NCI-H128 (cell line): Measurements from ENCODE around the gene BCL7B.
A peak's percentile ranks its signal among the peaks of the same experiment; 100 is the strongest.
"Not testable (repeated sequence)": the region's sequence is repeated elsewhere in the genome, so short reads cannot be mapped to it uniquely, and the experiment has no call there.

ENCODE experiments used
- DNase-seq: peaks from one replicate; lab custom pipeline; 2025; ENCODE audit not compliant: unreplicated experiment; lab: John Stamatoyannopoulos, UW

Gene BCL7B

DNA sequence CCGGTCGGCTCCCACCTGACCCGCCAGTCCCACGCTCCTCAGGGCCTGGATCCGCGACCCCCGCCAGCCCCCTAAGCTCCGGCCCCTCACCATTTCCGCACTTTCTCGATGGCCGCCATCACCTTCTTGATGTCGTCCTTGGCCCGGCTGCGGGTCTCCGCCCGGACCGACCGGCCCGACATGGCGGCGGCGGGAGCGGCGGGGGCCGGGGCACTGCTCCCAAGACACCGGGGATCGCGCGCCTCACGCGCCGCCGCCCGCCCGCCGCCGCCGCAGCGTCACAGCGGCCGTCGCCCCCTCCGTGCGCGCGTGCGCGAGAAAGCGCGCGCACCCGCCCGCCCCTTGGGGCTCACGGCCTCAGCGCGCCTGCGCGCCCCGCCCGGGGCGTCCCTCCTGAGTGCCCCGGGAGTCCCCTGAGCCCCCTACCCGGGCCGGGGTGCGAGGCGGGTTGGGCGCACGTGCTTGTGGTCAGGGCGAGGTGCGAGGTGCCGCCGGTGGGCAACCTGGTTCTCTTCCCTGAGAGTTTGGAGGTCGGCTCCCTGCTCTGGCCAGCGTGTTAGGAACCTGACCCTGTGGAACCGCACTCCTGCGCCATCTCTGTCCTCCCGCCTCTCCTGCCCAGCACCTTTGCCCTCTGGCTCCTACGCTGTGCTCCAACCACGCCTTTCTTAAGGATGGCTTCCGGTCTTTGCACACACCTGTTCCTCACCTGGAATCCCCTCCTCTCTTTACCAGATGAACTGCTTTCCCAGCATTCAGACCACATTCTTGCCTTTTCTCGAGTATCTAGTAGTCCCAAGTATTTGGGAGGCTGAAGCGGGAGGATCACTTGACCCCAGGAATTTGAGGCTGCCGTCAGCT, at the start of gene BCL7B:
TSS of gene BCL7B (minus strand) at position 294 of the 861 bp plus-strand sequence. CDS start at position 182, 112 bp downstream.
- no peak for DNase-seq

DNA sequence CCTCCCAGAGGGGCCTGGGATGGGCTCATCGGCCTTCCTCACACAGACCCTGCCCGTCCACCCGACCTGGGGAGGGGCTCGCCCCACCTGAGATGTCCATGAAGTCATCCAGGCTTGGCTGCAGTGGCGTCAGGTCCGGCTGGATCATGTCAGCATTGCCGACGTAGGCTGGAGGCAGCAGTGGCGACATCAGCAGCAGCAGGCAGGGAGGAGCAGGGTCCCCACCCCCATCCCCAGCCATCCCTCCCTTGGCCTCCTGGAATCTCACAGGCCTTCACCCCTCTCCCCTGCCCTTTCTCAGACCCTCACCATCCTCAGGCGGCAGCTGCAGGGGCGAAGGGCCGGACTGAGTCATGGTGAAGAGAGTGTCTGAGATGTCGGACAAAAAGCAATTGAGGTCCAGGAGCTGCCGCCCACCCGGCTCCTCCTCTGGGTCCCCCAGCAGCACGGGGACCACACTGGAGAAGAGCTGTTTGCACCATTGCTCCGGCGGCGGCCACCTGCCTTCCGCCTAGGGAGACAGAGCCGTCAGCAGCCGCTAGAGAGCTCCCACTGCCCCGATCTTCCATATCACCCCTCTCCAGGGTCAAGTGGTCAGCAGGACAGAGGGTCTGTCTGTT, 48.2 kb upstream of the BCL7B start:
- no peak for DNase-seq

DNA sequence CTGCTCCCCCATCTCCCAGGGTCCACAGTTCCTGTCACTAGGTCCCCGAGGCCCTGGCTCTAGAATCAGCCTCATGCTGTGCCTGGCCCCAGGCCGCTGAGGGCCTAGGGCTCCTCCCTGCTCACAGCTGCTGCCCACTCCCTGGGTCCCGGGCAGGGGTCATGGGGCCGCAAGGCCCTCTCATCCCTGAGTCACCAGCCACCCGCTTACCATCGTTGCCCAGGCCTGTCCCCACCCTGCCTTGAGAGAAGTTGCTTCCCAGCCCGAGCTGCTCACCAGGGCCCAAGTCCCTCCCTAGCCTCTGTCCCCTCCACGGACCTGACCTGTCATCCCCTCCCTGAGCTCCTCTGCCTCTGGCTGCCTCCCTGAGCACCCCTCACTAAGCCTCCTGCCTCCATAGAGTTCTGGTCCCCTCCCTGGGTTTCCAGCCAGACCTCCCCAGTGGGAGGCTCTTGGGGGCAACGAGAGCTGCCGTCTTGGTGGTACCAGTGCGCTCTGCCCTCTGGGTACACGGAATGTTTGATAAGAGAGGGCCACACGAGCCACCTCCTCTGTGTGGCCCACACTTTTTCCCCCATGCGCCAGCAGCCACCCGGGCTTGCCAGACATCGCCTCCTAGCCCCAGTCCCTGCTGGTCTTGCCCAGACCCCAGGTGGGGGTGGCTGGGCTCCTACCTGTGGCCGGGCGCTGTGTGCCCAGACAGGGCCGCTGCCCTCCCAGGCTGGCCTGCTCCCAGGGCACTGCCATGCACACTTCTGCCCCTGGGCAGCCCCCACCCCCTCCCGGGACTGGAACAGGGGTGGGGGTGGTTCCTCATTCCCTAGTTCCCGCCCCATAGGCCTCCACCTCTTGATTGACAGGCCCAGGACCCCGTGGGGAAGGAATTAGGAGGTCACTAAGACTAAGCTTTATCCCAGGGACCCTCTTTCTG, 45.5 kb upstream of the BCL7B start:
- DNase-seq = no peak

DNA sequence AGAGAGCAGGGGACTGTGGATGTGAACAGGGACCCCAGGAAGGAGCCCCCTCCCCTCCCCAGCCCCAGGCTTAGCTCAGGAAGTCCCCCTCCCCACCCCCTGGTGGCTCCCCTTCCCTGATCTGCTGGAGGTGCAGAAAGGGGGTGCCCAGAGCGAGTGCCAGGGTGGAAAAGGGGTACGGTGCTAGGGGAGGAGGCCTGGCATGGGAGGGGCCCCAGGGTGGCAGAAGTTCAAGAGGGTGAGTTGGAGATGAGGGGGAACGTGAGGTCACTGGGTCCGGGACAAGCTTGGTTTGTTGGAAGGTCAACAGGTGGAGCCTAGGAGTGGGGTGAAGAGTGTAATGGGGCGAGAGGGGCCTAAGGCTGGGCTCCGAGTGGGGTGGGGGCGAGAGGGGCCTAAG, 42.4 kb upstream of the BCL7B start:
- DNase-seq = no peak

DNA sequence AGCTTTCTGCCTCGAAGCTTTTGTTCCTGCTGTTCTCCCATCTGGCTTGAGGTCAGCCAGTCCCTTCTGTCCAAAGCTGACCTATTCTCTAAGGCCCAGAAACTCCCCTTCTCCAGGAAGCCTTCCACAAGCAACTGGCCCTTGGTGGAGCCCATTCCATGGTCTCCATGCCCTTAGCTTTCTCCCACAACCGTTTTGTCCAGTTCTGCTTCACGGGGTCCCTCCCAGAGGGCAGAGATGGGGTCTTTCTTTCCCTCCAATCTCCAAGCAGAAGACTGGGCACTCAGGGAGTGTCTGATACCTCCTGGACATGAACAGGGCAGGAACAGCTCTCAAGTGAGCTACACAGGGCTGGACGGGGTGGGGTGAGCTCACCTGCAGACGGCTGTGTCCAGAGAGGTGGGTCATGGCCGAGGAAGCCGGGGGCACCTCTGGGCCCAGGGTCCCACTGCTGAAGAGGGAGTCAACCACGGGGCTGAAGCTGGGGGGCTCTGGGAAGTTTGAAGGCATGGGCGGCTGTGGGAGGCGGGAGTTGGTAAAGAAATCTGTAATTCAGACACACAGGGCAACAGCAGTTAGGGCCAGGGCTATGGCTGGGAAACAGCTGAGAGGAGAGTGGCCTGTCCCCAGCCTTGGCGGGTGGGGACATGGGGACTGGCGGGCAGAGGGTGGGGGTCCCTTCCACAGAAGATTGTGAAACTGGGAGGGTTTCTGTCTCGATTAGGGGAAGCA, 41.8 kb upstream of the BCL7B start:
- DNase-seq = no peak

DNA sequence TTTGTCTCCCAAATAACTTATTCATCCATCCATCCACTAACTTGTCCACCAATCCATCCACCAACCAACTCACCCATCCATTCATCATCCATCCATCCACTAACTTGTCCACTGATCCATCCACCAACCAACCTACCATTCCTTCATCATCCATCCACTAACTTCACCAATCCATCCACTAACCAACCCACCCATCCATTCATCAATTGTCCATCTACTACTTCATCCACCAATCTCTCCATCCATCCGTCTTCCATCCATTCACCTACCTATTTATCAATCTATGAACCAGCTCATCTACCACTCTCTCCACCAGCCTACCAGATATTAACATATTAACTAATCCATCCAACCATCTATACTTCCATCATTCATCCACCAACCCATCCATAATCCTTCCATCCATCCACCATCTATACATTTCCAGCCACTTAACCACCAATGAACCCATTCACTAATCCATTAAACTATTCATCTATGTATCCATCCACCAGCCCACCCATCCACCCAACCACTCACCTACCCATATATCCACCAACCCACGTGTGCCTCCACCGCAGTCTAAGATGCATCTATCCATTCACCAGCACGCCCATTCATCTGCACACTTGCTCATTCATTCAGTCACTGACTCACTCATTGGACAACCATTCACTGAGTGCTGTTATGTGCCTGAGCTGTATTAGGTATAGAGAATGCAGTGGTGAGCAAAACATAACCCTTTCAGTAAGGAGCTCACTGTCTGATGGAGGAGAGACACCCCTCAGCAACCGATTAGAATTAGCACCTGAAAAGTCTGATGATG, 40.7 kb upstream of the BCL7B start:
- DNase-seq = no peak

DNA sequence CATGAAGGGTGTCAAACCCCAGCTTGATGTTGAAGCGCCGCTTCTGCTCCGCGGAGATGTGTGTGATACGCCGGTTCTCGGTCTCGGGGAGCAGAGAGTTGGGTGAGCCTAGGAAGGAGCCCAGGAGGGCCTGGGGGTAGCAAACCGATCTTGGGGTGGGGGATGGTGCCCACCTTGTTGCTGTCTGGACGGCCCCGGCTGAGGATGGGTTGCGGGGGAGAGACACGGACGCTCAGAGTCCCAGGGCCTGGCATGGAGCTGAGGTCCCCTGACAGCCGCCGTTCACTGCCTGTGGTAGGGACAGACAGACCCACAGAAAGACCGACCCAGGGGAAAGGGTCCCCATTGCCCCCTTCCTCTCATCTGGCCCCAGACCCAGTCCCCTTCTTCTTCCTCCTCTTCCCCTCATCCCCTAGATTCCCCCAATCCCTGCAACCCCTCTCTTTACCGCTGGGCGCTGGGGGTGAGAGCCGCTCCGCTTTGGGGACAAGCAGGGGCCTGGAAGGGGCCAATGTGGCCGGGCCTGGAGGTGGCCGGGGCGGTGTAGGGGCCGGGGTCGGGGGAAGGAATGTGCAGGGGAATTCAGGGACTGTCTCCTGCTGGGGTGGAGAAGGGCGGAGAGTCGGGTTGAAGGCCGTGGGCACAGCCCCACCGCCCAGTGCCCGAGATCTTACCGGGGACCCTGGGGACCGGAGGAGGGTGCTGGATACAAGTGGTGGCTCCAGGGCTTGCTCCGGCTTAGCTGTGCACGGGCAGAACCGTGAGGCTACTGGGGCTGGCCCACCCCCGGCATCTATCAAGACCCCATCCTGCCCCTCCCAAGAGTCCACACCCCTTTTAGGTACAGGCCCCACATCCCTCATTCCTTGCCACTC, 38.9 kb upstream of the BCL7B start:
- no peak for DNase-seq

DNA sequence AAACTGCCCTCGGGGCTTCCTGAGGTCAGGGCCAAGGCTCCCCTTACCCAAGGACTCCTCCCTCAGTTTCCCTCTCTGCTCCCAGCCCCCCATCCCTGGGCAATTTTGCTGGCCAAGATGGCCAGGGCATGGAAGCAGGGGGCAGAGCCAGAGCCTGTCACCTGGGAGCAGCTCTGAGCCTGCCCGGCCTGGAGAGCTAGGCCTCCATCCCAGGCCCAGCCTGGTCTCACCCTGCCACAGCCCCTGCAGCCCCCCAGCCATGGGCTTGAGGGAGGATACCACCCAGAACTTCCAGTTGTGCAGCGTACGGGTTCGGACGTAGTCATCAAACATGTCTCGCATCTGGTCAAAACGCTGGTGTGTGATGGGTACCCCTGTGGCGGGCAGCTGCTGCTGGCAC, 37.9 kb upstream of the BCL7B start:
- no peak for DNase-seq

DNA sequence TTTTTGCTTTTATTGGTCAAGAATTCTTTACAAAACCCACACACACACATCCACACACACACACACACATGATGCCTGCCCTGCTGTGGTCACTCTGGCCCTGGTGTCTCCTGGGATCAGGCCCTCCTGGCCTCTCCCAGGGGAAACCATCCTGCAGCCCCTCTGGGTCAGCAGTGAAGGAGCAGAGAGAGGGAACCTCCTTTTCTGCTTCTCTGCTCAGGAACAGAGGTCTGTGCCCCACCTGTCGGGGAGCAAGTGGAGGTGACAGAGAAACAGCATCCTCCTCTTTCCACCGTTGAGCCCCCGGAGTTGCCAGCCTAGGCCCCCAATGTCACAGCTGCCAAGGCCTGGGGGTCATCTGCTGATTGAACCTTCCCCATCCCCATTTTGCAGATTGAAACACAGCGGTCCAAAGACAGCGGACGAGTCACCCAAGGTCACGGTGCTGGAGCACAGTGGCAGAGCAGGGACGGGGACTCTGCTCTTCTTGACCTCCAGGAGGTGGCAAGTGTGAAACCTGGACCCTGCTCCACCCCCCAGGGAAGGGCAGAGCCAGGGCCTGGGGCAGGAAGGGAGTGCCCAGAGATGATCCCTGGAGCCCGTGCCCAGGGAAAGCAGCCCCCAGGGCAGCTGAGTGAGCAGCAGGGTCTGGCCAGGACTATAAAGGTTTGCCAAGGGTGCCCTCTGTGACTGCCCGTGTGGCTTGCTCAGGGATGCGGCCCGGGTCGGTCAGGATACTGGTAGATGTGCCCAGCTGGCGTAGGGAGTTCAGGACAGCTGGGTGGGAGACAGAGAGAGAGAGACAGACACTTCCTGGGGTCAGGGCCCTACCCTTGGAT, 35.9 kb upstream of the BCL7B start:
- no peak for DNase-seq

DNA sequence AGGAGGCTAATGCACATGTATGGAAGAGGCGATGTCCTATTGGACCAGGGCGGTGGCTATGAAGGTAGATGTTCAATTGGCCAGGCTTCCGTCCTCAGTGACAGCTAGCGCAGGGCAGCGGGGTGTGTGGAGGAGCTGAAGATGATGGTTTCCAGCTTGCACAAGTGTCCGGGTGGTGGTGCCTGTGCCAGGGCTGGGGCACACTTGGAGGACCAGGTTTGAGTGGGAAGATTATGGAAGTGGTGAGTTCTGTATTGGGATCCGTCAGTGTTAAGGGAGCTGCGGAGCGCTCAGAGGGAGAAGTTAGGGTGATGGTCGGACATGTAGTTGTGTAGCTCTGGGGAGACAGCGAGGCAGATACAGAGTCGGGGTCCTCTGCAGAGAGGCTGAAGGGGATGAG, 29.4 kb upstream of the BCL7B start:
- DNase-seq = no peak

DNA sequence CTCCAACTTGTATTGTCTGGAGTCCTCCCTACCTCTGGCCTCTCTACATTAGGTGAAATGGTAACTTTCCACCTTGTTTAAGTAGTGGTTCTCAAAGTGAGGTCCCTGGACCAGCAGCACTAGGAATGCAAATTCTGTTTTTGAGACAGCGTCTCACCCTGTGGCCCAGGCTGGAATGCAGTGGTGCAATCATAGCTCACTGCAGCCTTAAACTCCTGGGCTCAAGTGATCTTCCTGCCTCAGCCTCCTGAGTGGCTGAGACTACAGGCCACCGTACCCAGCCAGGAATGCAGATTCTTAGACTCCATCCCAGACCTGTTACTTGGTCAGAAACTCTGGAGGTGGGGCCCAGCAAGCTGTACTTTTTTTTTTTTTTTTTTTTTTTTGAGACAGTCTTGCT, 27.7 kb upstream of the BCL7B start:
- DNase-seq = no peak

DNA sequence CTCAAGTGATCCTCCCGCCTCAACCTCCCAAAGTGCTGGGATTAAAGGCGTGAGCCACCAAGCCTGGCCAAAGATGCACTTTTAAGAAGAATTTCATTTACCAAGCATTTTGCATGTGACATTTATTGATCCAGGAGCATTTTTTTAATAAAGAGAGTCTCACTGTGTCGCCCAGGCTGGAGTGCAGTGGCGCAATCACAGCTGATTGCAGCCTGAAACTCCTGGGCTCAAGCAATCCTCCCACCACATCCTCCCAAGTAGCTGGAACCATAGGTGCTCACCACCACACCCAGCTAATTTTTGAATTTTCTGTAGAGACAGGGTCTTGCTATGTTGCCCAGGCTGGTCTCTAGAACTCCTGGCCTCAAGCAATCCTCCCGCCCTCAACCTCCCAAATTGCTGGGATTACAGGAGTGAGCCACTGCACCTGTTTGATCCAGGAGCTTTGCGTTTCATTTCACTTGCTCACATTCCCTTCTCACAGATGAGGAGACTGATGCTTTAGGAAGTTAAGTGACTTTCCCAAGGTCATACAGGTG, 25.2 kb upstream of the BCL7B start:
- no peak for DNase-seq

DNA sequence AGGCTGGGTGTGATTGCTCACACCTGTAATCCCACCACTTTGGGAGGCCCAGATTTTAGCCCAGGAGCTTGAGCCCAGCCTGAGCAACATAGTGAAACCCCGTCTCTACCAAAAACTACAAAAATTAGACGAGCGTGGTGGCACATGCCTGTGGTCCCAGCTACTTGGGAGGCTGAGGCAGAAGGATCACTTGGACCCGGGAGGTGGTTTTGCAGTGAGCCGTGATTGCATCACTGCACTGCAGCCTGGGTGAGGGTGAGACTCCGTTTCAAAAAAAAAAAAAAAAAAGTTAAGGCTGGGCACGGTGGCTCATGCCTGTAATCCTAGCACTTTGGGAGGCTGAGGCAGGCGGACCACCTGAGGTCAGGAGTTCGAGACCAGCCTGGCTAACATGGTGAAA, 23.5 kb upstream of the BCL7B start:
- DNase-seq = not testable (repeated sequence)

DNA sequence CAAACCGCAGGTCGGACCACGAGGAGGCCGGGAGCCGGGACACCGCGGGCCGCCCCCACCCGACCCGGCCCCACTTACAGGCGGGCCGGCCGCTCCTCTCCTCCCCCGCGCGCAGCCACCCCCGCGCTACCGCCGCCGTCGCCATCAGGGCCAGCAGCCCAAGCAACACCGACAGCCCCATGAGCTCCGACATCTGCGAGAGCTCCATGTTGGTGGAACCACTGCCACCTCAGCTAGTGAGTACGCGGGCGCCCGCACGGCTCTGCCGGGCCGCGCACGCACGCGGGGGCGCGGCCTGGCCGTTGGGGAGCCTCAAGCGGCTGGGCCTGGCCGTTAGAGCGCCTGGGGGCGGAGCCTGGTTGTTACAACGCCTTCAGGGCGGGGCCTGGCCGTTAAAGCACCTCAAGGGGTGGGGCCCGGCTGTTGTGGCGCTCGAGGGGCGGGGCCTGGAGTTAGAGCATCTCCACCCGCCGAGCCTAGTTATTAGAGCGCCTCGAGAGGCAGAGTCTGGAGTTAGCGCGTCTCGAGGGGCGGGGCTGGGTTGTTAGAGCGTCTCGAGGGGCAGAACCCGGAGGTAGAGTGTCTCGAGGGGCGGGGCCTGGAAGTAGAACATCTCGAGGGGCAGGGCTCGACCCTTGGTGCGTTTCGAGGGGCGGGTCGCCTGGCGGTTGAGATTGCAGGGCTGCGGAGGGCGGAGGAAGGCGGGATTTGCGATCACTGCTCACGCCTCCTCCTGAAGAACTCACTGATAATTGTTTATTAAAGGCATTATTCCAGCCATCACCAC, 21.0 kb upstream of the BCL7B start, which contains the start of gene TBL2:
TSS of gene TBL2 (minus strand) at position 238 of the 787 bp plus-strand sequence. CDS start at position 208, 30 bp downstream.
- peak; percentile 98 for DNase-seq

DNA sequence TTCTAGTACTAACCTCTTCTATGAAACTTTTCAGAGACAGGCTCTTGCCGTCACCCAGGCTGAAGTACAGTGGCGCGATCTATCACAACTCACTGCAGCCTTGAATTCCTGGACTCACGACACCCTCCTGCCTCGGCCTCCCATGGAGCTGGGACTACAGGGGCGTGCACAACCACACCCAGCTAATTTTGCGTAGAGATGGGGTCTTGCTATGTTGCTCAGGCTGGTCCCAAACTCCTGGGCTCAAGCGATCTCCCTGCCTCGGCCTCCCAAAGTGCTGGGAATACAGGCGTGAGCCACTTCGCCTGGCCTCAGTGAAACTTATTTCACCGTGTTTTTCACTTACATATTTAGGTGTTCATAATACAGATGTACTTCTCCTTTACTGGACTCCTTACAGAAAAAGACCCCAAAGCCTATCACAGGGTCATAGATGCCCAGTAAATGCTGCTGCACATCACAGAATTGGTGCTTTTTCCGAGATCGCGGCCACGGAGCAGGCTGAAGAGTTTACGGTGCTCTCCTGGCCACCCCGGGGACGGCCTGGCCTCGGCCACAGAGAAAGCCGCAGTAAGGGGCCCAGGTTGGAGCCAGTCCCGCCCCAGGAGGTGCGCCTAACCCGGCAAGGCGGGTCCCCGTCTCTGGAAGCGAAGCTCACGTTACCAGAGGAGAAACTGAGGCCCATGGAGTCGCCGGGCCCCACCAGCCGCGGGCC, 20.3 kb upstream of the BCL7B start:
- no peak for DNase-seq

DNA sequence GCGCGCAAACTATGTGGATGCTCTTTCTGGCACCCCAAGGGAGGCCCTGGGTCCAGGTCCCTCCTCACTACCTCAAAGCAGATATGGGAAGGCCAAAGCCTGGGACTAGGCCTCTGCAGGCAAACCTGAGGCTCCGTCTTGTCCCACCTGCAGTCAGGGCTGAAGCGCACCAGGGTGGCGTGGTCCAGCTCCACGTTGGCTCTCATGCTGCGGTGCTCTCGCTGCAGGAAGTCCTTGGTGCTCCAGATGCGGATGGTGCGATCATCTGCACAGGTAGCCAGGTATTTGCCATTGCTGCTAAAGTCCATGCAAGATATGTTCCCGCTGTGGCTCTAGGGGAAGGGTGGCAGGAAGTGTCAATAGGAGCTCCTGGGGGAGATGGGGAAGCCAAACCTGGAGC, 16.3 kb upstream of the BCL7B start:
- DNase-seq = no peak
